ENCODE measurements around the gene COA8.
A peak's percentile ranks its signal among the peaks of the same experiment; 100 is the strongest.

The COA8 gene

GRCh38 chr14:103625356-103626095, 62.8 kb downstream of the COA8 start:
- peak; percentile 31 to 46 for DNase-seq

- DNase-seq, result no peak
Measured at GRCh38 chr14:103626146-103626850, 63.5 kb downstream of the COA8 start.

- no peak for DNase-seq
Measured at GRCh38 chr14:103627073-103628025, 64.6 kb downstream of the COA8 start.

- peak; percentile 19 to 72 for DNase-seq
Measured at GRCh38 chr14:103628221-103628683, 65.5 kb downstream of the COA8 start.

GRCh38 chr14:103628684-103629502, 66.1 kb downstream of the COA8 start, which contains the start of gene KLC1:
KLC1 (plus strand) TSS chr14:103629211; CDS start chr14:103654565, 25,354 bp downstream.
- peak; percentile 79 to 84 for DNase-seq

GRCh38 chr14:103629503-103630121, 66.9 kb downstream of the COA8 start:
- peak; percentile 37 to 45 for DNase-seq

- no peak for DNase-seq
Measured at GRCh38 chr14:103630364-103631108, 67.8 kb downstream of the COA8 start.

GRCh38 chr14:103633391-103633790, 70.6 kb downstream of the COA8 start:
- DNase-seq, result no peak

- no peak for DNase-seq
Measured at GRCh38 chr14:103634156-103634555, 71.4 kb downstream of the COA8 start.

GRCh38 chr14:103638594-103638993, 75.8 kb downstream of the COA8 start:
- DNase-seq, result no peak

Measured in CD4-positive, alpha-beta T cell treated with Interleukin-1 beta for 1 hour (primary cell).